Suppressor macrophage treated with lipopolysaccharide for 1 hour (primary cell): Measurements from ENCODE around the gene FANCC.

Experiments
- DNase-seq, 3 donors: peaks; one replicate each; pipeline ENCODE4 v3.0.0-alpha.2; 2020 to 2022

FANCC gene, protein sequence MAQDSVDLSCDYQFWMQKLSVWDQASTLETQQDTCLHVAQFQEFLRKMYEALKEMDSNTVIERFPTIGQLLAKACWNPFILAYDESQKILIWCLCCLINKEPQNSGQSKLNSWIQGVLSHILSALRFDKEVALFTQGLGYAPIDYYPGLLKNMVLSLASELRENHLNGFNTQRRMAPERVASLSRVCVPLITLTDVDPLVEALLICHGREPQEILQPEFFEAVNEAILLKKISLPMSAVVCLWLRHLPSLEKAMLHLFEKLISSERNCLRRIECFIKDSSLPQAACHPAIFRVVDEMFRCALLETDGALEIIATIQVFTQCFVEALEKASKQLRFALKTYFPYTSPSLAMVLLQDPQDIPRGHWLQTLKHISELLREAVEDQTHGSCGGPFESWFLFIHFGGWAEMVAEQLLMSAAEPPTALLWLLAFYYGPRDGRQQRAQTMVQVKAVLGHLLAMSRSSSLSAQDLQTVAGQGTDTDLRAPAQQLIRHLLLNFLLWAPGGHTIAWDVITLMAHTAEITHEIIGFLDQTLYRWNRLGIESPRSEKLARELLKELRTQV

DNA sequence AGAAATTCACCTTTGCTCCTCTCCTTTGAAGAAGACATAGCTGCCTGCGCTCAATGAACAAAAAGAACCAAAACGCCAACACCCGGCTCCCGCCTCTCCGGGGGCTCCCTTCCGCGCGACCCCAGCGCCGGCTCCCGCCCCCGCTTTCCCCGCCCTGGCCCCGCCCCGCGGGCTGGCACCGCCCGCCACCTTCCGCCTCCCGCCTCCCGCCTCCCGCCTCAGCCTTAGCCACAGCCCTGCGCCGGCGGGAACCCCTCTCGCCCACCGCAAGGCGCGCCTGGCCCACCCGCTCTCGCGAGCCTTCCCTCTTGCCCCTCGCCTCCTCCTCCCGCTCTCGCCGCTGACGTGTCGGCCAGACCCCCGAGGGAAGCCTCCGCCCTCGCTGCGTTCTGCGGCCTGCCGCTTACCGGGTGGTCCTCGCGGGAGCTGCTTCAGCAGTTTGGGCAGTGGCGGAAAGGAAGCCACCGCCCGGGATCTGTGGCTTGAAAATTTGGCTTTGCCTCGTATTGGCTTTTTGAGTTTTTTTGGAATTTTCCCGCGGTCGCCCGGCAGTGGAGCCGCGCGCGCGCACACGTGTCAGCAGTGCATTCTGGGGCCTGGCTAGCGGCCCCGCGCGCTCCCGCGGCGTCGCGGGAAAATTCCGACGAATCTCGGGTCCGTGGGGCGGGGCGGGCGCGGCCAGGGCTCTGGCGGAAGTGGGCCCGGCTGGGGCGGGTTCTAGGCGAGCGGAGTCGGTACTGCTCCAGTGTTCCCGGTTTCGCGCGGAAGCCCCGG is at the start of gene FANCC:
TSS of gene FANCC (minus strand) at position 591 of the 774 bp plus-strand sequence. CDS start 68,418 bp downstream, outside the sequence.
- peak; percentile 94 to 97 (median 96) for DNase-seq

DNA sequence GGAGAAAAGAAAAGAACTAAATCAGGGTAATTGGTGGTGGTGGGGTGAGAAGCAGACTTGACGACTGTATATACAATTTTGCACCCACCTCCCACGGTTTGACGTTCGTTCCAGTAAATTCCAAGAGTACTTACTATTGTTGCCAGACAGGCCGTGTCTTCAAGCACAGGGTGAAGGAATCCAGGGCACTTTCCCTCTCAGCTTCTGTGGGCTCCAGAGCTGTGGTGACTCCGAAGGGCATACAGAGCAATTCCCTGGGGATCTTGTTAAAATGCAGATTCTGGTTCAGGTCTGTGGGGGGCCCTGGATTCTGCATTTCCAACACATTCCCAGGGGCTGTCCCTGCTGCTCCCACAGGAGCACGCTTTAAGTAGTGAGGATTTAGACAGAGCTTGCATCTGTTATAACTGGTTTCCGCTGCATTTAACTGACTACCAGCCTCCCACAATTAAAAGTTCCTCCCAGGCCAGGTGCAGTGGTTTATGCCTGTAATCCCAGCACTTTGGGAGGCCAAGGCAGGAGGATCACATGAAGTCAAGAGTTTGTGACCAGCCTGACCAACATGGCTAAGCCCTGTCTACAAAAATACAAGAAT is 49.3 kb upstream of the FANCC start:
- DNase-seq, result no peak

DNA sequence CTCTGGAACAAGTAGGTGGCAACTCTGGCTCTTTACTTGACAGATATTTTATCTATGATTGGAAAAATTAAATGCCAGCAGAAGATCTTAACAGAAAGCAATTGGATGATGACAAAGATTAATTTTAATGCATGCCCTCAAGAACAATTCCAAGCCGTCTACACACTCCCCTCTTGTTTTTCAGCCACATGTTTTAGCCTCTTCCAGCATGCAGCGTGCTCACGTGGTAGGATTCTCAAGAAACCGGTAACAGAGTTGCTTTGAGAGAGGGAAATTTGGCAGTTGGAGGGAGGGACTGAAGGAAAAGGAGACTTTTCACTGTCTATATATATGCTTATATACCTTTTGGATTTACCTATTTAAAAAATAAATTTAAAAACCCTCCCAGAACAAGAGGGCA is 48.3 kb upstream of the FANCC start:
- DNase-seq, result no peak

DNA sequence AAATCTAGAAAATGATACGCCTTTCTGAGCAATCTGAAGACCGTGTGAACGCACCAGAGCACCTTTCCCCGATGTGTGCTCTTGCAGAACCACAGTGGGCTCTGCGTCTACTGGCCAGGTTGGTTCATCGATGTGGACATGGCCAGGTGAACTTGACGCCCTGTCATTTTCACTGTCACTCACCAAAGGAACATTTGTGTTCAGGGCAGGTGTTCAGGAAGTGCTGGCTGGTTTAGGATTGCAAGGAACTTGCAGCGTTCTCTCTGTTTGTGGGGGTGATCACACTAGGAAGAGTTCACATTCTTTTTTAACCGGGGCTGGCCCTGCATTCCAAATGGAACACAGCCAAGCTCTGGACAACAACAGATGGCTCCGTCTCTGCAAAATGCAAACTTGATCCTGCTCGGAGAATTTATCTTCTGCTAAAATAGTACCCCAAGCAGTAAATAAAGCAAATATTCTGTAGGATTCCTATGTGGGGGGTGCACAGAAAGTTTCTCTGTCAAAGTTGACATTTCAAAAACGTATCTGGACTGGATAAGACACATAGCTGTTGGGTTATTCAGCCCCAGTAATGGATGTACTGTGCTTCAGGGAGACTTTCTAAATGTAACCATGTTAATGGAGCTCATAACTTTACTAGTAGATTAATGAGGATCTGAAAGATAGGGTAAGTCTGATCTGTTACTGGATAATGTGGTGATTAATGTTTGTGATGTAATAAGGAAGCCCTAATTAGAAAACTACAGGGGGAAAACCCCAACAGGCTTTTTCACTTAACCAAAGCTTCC is 45.7 kb upstream of the FANCC start:
- no peak for DNase-seq

DNA sequence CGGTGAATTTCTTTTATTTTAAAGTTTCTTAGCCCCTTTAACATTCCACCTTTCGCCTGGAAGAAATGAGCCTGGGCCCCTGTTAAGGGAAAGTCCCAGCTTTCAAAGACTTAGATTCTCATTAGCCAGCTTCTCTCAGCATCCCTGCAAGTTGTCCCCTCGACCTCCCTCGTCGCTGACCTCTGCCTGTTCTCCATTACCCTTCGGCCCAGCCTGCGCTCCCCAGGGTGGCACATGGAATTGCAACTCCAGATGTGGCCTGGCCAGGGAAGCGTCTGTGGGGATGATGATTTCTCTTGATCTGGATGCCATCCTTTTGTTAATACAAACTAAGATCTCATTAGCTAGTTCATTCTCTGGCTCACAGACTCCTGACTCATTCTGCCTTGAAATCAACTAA is 43.4 kb upstream of the FANCC start:
- DNase-seq, result no peak

DNA sequence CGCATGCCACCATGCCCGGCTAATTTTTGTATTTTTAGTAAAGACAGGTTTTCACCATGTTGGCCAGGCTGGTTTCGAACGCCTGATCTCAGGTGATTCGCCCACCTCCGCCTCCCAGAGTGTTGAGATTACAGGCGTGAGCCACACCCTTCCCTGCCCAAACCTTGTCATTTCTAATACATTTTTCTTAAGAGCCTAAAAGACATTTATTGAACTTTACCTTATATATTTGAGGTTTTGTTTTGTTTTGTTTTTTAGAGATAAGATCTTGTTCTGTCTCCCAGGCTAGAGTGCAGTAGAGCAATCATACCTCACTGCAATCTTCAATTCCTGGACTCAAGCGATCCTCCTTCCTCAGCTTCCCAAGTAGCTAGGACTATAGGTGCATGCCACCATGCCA is 39.8 kb upstream of the FANCC start:
- no peak for DNase-seq

DNA sequence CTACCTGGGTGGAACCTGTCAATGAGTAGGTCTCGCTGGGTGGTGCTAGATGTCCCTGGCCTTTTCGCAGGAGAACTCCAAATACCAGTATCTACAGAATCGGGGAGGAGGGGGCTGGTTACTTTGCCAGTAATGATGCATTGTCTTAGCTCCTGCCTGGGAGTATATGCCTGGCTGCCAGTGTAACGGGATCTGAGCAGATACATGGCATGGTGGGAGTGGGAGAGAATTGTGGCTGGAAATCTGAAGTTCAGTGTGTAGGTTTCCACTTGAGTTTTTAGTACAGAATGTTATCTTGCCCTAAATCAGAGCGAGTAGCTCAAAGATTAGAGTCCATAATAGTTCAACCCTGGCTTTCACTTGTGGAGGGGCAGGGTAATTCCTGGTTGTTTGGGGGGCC is 38.0 kb upstream of the FANCC start:
- DNase-seq, result no peak

DNA sequence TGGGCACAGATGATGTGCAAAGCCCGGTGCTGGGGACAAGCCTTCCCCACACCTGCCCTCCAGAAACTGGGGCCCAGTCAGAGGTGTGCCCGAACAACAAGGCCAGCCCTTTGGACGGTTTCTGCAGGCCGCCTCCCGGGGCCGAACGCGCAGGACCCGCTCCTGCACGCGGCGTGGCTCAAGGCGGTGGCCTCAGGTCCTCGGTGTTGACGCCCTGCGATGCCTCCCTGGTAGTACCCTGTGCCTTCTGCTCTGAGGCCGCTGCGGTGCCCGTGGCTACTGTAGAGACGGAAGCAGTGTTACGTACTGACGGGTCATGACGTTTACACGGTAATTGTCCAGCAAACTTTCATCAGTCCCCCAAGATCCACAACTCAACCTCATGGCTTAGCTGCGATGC is 33.5 kb upstream of the FANCC start:
- no peak for DNase-seq

DNA sequence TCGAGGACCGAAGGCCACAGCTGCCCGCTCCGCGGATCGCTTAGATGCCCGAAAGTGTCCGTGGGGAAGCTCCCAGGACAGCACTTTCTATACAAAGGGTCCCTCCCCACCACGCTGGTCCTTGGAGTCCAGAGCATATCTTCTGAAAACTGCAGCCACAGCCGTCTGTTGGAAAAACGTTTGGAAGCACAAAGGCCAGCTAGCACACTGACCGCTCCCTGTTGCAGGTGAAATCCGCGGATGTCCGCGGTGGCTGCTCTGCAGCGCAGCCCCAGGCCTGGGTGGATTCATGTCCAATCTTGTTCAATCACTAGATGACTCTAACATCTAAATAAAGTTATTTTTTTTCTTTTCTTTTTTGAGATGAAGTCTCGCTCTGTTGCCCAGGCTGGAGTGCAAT is 32.8 kb upstream of the FANCC start:
- no peak for DNase-seq

DNA sequence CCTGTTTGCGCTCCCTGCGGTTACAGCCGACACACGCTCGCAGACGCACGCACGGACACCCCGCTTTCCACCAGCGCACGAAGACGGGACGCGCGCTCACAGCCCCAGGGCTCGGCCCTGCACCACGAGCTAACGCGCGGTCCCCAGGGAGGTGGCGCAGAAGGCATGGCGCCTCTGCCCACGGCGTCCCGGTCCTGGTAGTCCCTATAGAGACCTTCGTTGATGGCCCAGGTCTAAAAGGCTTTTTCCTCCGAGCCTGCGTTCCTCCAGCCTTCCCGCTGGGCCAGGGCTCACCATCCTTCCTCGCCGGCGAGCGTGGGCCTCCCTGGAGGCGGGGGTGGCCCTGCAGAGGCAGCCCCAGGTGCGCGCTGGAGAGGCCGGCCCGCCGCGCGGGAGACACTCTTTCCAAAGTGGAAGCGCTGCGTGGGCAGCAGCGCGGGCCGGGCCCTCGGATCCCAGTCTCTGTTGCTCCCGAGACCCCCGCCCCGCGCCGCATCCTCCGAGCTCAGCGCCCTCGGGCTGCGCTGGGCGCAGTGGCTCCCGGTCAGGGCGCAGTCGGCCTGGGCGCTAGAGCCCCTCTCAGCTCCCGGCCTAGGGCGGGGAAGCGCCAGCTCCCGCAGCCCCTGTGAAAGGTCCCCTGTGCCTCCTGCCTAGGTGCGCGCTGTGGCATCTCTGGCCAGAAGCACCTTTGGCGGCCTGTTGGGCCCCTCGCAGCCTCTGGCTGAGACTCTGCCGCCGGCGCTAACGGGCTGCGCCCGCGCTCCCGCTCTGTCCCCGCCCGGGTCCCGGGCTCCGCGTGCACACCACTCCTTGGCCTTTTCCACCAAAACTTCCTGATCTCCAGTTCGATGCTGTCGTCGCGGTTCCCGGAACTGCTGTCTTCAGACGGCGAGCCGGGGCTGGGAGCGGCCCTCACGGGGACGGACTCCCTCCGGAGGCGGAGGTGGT is 31.9 kb upstream of the FANCC start:
- DNase-seq, result peak in 2 of 3 donors; percentile 6 to 8

DNA sequence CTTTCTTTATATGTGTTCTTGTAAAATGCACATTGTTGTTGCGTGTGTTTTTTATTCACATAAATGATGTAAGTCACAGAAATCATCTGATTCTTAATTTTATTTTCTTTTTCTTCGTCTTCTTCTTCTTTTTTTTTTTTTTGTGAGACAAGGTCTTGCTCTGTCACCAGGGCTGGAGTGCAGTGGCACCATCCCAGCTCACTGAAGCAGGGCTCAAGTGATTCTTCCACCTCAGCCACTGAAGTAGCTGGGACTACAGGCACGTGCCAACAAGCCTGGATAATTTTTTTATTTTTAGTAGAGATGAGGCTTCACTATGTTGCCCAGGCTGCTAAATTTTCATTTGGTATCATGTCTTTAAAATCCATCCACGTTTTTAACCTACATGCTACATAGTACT is 28.5 kb upstream of the FANCC start:
- DNase-seq, result peak in 1 of 3 donors; percentile 13

DNA sequence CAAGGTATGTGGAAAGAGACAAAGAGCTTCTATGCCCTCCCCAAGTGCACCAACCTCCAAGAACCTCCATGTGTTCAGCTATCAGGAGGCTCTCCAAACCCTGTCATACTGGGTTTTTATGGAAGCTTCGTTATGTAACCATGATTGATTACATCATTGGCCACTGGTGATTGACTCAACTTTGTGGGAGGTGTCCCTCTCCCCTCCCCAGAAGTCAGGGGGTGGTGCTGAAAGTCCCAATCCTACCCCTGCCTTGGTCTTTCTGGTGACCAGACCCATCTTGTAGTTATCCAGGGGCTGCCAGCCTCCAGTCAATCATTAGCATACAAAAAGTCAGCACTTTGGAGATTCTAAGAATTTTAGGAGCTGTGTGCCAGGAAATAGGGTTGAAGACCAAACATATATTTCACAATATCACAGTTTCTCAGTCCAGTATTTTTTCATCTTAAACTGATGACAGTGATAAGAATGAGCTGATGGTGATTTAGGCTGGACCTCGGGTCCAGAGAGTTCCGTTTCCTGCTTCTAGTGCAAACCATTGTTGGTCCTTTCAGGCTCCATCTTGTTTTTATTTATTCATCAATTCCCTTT is 27.3 kb upstream of the FANCC start:
- peak; percentile 43 to 69 (median 65) for DNase-seq

DNA sequence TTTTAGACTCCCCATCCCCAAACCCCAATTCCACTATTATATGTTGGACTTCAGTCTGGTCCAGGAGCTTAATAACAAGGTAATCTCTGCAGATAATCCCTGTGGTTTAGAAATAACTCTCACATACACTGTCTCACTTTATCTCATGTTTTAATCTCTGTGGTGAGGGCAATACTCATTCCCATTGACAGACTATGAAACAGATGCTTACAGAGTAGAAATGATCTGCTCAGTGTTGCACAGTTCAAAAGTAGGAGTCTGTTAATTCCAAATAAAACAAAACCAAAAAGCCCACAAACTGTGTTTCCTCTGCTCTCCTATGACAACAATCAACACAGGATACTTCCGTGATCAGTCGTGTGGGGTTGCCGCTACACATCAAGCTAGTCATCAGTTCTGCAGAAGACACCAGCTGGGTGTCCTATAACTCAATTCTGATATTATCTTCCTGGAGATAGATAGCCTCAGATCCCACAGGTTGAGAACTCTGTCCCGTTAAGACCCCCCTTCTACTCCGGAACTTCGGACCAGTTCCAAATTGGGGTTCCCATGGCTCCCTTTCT is 26.3 kb upstream of the FANCC start:
- DNase-seq, result no peak

DNA sequence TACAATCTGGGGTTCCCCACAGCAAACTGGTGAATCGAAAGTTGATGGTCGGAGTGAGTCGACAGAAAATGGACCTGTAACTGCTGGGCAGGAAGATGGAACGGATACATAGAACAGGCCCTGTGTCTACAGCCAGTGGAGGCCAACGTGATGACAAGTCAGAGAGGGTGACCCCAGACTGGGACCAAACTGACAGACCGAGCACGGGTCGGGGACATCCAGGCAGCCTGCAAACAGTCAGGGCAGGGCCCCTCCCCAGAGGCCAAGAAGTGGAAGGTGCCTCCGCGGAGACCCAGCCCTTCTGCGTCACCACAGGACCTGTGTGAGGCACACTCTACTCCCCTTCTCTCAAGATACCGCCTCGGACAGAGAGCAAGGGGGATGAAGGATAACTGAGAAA is 25.1 kb upstream of the FANCC start:
- DNase-seq, result no peak

DNA sequence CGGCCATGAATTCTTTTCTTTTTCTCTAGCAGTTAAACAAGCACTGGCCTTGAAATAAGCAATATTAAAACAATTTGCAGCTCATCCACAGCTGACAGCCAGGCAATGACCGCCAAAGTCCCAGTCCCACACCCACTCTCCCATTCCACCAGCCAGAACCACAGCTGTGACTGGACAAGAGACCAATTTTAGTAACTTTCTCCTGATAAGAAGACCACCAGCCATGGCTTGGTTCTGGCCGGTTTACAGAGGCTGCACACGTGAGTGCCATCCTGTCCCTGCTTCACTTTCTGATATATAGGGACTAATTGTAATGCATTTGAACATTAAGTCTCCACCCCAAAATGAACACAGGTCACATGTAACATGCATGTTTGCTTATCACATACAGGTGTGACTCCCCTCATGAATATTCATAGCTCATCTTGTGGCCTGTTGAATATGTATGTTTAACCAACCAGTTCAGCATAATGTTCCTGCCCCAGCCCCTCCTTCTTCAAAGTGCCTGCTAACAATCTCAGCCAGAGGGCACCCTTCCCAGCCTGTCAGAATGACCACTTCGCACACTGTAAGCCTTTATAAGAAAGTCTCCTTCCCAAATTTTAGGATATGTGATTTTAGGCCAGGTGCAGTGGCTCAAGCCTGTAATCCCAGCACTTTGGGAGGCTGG is 23.9 kb upstream of the FANCC start:
- DNase-seq, result no peak

DNA sequence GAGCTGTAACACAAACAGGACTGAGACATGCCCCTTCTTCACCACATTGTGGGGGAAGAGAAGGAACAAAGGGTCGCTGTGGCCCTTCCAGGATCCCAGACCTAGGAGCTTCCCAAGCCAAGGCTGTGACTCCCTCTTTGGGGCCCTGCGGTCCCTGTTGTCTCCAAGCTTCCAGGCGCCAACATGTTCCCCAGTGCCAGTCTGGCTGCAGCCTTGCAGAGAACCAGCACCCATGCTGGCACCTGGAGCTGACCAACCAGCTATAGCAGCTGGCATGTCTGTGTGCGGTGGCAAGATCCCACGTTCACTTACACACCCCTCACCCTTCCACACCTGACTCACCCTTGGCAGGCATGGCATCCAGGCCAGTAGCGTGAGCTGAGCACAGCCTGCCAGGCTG is 20.7 kb upstream of the FANCC start:
- DNase-seq, result no peak

DNA sequence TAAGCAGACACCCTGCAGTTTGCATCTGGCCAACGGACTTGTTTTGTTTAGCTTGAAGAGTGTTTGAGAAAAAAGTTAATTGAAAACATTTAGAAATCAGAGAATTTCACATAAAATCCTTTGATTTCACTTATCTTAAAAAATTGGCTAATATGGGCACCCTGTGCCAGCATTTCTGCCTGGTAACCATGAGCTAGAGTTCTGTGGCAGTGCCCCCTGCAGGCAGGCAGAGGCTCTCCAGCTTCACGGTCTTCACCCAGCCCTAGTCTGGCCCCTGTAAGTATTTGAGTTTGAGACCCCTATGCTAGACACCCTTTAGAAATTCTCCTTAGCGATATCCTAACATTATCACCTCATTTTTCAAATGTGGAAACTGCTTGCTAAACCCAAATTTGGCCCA is 18.8 kb upstream of the FANCC start:
- DNase-seq, result peak in 2 of 3 donors; percentile 25 to 33

DNA sequence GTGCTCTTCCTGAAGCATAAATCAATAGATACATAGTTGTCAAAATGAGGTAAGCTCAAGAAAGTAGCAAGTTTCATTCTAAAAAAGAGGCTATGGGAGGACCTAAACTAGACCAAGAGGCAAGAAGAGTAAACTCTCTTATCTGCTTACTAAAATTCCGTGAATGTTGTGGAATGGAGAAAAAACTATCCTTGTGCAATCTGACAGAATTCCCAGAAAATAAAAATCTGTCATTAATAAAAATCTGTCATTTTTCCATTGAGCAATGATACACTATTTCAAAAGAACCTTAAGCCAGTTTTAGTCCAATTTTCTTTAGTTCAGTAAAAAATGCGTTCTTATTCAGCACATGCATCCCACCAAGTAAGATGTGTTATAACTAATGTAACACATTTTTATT is 15.9 kb upstream of the FANCC start:
- DNase-seq, result no peak

DNA sequence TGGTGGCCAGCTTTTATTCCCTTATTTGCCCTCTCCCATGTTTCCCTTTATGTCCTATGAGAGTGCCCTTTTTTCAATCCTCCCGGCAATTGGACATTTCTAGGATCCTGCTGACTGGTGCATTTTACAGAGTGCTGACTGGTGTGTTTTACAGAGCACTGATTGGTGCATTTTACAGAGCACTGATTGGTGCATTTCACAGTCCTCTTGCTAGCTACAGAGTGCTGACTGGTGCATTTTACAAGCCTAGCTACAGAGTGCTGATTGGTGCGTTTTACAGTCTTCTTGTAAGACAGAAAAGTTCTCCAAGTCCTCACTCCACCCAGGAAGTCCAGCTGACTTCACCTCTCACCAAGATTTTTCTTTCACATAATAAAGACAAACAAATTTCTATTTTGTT is 15.4 kb upstream of the FANCC start:
- DNase-seq, result no peak
